Measurements from ENCODE around the gene DDI1.
"Not testable (repeated sequence)": the region's sequence is repeated elsewhere in the genome, so short reads cannot be mapped to it uniquely, and the experiment has no call there.

The DDI1 gene

DNA sequence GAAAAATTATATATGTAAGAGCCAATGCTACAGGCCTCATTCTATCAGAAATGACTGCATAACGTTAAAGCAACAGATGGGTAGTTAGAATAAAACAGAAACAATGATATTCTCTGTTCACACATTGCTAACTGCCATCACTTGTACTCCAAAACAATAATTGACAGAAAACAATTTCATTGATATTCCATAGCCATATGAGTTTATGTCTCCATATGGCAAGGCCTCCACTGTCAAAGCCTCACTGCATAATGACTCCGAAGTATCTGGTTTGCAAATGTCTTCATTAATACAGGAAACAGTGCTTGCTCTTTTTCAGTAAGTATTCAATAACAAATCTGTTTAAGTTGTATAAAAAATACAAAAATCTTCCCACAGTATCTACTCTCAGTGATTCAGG is 9.9 kb downstream of the DDI1 start:
- H3K23ac ChIP-seq (ENCODE audit: low read length in 2 of 2), result no peak overlapping the region
- H3K4me2 ChIP-seq (ENCODE audit: low read length, poor library complexity, severe bottlenecking), result no peak overlapping the region
- H3K9me3 ChIP-seq (ENCODE audit: control insufficient read depth, low read length), result no peaks in the 10 kb centered on the region
- H3K4ac ChIP-seq (ENCODE audit: low read depth in 1 of 2, low read length in 2 of 2), result no peak overlapping the region
- H3K14ac ChIP-seq (ENCODE audit: low read length in 2 of 2), result no peak overlapping the region
- no peak overlapping the region for H2BK12ac ChIP-seq (ENCODE audit: low read length in 2 of 2)
- no peak overlapping the region for H2AK5ac ChIP-seq (ENCODE audit: low read length, severe bottlenecking)
- no peaks in the 10 kb centered on the region for H3K36me3 ChIP-seq (ENCODE audit: control insufficient read depth in 1 of 2, insufficient read depth in 2 of 2, low read depth in 1 of 2, low read length in 2 of 2)
- no peak overlapping the region for H2BK5ac ChIP-seq (ENCODE audit: low read depth, low read length, poor library complexity, severe bottlenecking)
- no peaks in the 10 kb centered on the region for H3K4me1 ChIP-seq (ENCODE audit: control insufficient read depth, insufficient read depth, low read depth, low read length)
- H3K9ac ChIP-seq (ENCODE audit: low read length), result no peak overlapping the region
- H2AFZ ChIP-seq (ENCODE audit: low read depth, low read length), result no peak overlapping the region
- H3K4me3 ChIP-seq (ENCODE audit: insufficient read depth in 1 of 2, low read depth in 1 of 2, low read length in 2 of 2), result no peak overlapping the region
- H4K8ac ChIP-seq (ENCODE audit: low read length), result no peak overlapping the region
- DNase-seq, result no peak
- 100% methylated on average over 2 of the region's 2 CpGs for WGBS
- H3K79me1 ChIP-seq (replicated peaks; ENCODE audit: low read length, poor library complexity, severe bottlenecking), result no peaks in the 10 kb centered on the region
- H3K18ac ChIP-seq (ENCODE audit: low read depth in 1 of 2, low read length in 2 of 2), result no peak overlapping the region
- H4K91ac ChIP-seq (ENCODE audit: low read length), result no peak overlapping the region
- no peak overlapping the region for H2BK120ac ChIP-seq (ENCODE audit: low read depth, low read length)
- H2BK15ac ChIP-seq (ENCODE audit: low read depth, poor library complexity, severe bottlenecking), result no peak overlapping the region
- no peaks in the 10 kb centered on the region for H3K27me3 ChIP-seq (ENCODE audit: control insufficient read depth in 1 of 2, insufficient read depth in 1 of 2, low read length in 2 of 2)
- H3K27ac ChIP-seq (ENCODE audit: low read length, poor library complexity, severe bottlenecking), result no peak overlapping the region

DNA sequence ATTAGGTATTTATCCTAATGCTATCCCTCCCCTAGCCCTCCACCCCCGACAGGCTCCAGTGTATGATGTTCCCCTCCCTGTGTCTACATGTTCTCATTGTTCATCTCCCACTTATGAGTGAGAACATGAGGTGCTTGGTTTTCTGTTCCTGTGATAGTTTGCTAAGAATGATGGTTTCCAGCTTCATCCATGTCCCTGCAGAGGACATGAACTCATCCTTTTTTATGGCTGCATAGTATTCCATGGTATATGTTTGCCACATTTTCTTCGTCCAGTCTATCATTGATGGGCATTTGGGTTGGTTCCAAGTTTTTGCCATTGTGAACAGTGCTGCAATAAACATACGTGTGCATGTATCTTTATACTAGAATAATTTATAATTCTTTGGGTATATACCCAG is 10.4 kb downstream of the DDI1 start:
- not testable (repeated sequence) for H3K4me3 ChIP-seq (ENCODE audit: insufficient read depth in 1 of 2, low read depth in 1 of 2, low read length in 2 of 2); DNase-seq; H3K23ac ChIP-seq (ENCODE audit: low read length in 2 of 2); H2BK5ac ChIP-seq (ENCODE audit: low read depth, low read length, poor library complexity, severe bottlenecking); H2AFZ ChIP-seq (ENCODE audit: low read depth, low read length); H2AK5ac ChIP-seq (ENCODE audit: low read length, severe bottlenecking); H4K91ac ChIP-seq (ENCODE audit: low read length); H3K9ac ChIP-seq (ENCODE audit: low read length); H3K18ac ChIP-seq (ENCODE audit: low read depth in 1 of 2, low read length in 2 of 2); H2BK12ac ChIP-seq (ENCODE audit: low read length in 2 of 2); H3K4me1 ChIP-seq (ENCODE audit: control insufficient read depth, insufficient read depth, low read depth, low read length); H3K27me3 ChIP-seq (ENCODE audit: control insufficient read depth in 1 of 2, insufficient read depth in 1 of 2, low read length in 2 of 2); H3K14ac ChIP-seq (ENCODE audit: low read length in 2 of 2); H2BK120ac ChIP-seq (ENCODE audit: low read depth, low read length); H3K4ac ChIP-seq (ENCODE audit: low read depth in 1 of 2, low read length in 2 of 2); H3K9me3 ChIP-seq (ENCODE audit: control insufficient read depth, low read length); H4K8ac ChIP-seq (ENCODE audit: low read length); H3K79me1 ChIP-seq (replicated peaks; ENCODE audit: low read length, poor library complexity, severe bottlenecking); H3K36me3 ChIP-seq (ENCODE audit: control insufficient read depth in 1 of 2, insufficient read depth in 2 of 2, low read depth in 1 of 2, low read length in 2 of 2); H3K27ac ChIP-seq (ENCODE audit: low read length, poor library complexity, severe bottlenecking); H2BK15ac ChIP-seq (ENCODE audit: low read depth, poor library complexity, severe bottlenecking); H3K4me2 ChIP-seq (ENCODE audit: low read length, poor library complexity, severe bottlenecking)
- WGBS, result 100% methylated on average over 1 of the region's 3 CpGs

DNA sequence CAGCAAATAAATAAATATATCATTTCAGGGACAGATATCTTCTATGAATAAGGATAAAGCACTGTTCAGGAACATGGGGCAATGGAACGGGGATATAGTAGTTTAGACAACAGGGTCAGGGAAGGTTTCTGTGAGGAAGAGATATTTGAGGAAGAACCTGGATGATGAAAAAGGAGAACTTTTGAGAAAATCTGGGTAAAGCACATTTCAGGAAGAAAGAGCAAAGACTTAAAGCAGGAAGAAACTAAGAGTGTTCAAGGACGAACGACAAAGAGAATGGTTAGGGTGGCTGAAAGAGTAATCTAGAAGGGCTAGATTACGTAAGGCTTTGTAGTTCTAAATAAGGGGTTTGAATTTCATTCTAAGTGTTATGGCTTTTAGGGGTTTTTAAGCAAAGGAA is 12.7 kb downstream of the DDI1 start:
- H2BK5ac ChIP-seq (ENCODE audit: low read depth, low read length, poor library complexity, severe bottlenecking), result no peak overlapping the region
- H3K27ac ChIP-seq (ENCODE audit: low read length, poor library complexity, severe bottlenecking), result no peak overlapping the region
- no peak overlapping the region for H2BK15ac ChIP-seq (ENCODE audit: low read depth, poor library complexity, severe bottlenecking)
- no peak overlapping the region for H4K91ac ChIP-seq (ENCODE audit: low read length)
- no peak overlapping the region for H2BK12ac ChIP-seq (ENCODE audit: low read length in 2 of 2)
- H2AFZ ChIP-seq (ENCODE audit: low read depth, low read length), result no peak overlapping the region
- no peak overlapping the region for H2AK5ac ChIP-seq (ENCODE audit: low read length, severe bottlenecking)
- no peak overlapping the region for H3K18ac ChIP-seq (ENCODE audit: low read depth in 1 of 2, low read length in 2 of 2)
- no peak overlapping the region for H2BK120ac ChIP-seq (ENCODE audit: low read depth, low read length)
- no peak overlapping the region for H3K4me2 ChIP-seq (ENCODE audit: low read length, poor library complexity, severe bottlenecking)
- no peak overlapping the region for H3K23ac ChIP-seq (ENCODE audit: low read length in 2 of 2)
- no peaks in the 10 kb centered on the region for H3K9me3 ChIP-seq (ENCODE audit: control insufficient read depth, low read length)
- no peaks in the 10 kb centered on the region for H3K79me1 ChIP-seq (replicated peaks; ENCODE audit: low read length, poor library complexity, severe bottlenecking)
- 92% methylated on average over 4 of the region's 4 CpGs for WGBS
- no peak overlapping the region for H3K9ac ChIP-seq (ENCODE audit: low read length)
- H3K27me3 ChIP-seq (ENCODE audit: control insufficient read depth in 1 of 2, insufficient read depth in 1 of 2, low read length in 2 of 2), result no peaks in the 10 kb centered on the region
- no peak overlapping the region for H3K4me3 ChIP-seq (ENCODE audit: insufficient read depth in 1 of 2, low read depth in 1 of 2, low read length in 2 of 2)
- H3K4ac ChIP-seq (ENCODE audit: low read depth in 1 of 2, low read length in 2 of 2), result no peak overlapping the region
- H3K36me3 ChIP-seq (ENCODE audit: control insufficient read depth in 1 of 2, insufficient read depth in 2 of 2, low read depth in 1 of 2, low read length in 2 of 2), result no peaks in the 10 kb centered on the region
- DNase-seq, result no peak
- H4K8ac ChIP-seq (ENCODE audit: low read length), result no peak overlapping the region
- H3K14ac ChIP-seq (ENCODE audit: low read length in 2 of 2), result no peak overlapping the region
- no peaks in the 10 kb centered on the region for H3K4me1 ChIP-seq (ENCODE audit: control insufficient read depth, insufficient read depth, low read depth, low read length)

DNA sequence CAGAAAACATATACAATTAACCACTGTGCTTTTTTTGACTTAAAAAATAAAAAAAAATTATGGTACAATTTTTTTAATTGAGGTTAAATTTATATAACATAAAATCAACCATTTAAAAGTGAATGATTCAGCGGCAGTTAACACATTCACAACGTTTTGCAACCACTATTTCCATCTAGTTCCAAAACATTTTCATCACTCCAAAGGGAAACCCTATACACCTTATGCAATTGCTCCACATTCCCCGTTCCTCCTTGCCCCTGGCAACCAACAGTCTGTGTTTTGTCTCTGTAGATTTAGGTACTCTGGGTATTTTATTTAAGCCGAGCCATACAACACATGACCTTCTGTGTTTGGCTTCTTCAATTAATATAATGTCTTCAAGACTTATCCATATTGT is 15.3 kb downstream of the DDI1 start:
- no peaks in the 10 kb centered on the region for H3K4me1 ChIP-seq (ENCODE audit: control insufficient read depth, insufficient read depth, low read depth, low read length)
- no peak overlapping the region for H3K23ac ChIP-seq (ENCODE audit: low read length in 2 of 2)
- no peak overlapping the region for H2BK5ac ChIP-seq (ENCODE audit: low read depth, low read length, poor library complexity, severe bottlenecking)
- no peak overlapping the region for H3K27ac ChIP-seq (ENCODE audit: low read length, poor library complexity, severe bottlenecking)
- H3K4me3 ChIP-seq (ENCODE audit: insufficient read depth in 1 of 2, low read depth in 1 of 2, low read length in 2 of 2), result no peak overlapping the region
- H3K36me3 ChIP-seq (ENCODE audit: control insufficient read depth in 1 of 2, insufficient read depth in 2 of 2, low read depth in 1 of 2, low read length in 2 of 2), result no peaks in the 10 kb centered on the region
- no peak overlapping the region for H3K4ac ChIP-seq (ENCODE audit: low read depth in 1 of 2, low read length in 2 of 2)
- no peak overlapping the region for H4K91ac ChIP-seq (ENCODE audit: low read length)
- no peak overlapping the region for H3K9ac ChIP-seq (ENCODE audit: low read length)
- DNase-seq, result no peak
- no peak overlapping the region for H4K8ac ChIP-seq (ENCODE audit: low read length)
- no peaks in the 10 kb centered on the region for H3K9me3 ChIP-seq (ENCODE audit: control insufficient read depth, low read length)
- H3K4me2 ChIP-seq (ENCODE audit: low read length, poor library complexity, severe bottlenecking), result no peak overlapping the region
- no peak overlapping the region for H2AFZ ChIP-seq (ENCODE audit: low read depth, low read length)
- H2AK5ac ChIP-seq (ENCODE audit: low read length, severe bottlenecking), result no peak overlapping the region
- no peaks in the 10 kb centered on the region for H3K27me3 ChIP-seq (ENCODE audit: control insufficient read depth in 1 of 2, insufficient read depth in 1 of 2, low read length in 2 of 2)
- H3K18ac ChIP-seq (ENCODE audit: low read depth in 1 of 2, low read length in 2 of 2), result no peak overlapping the region
- WGBS, result 81% methylated on average over 2 of the region's 4 CpGs
- no peak overlapping the region for H2BK12ac ChIP-seq (ENCODE audit: low read length in 2 of 2)
- H3K79me1 ChIP-seq (replicated peaks; ENCODE audit: low read length, poor library complexity, severe bottlenecking), result no peaks in the 10 kb centered on the region
- no peak overlapping the region for H2BK15ac ChIP-seq (ENCODE audit: low read depth, poor library complexity, severe bottlenecking)
- no peak overlapping the region for H2BK120ac ChIP-seq (ENCODE audit: low read depth, low read length)
- no peak overlapping the region for H3K14ac ChIP-seq (ENCODE audit: low read length in 2 of 2)
